ENCODE results near the gene MDP1.
A peak's percentile ranks its signal among the peaks of the same experiment; 100 is the strongest.

The MDP1 gene

GRCh38 chr14:24196071-24197055 lies 19.5 kb downstream of the MDP1 start:
- no peak for DNase-seq

- peak; percentile 84 to 85 for DNase-seq
Observed at GRCh38 chr14:24195186-24196070, 20.4 kb downstream of the MDP1 start, which contains the start of gene TM9SF1. TSS of gene TM9SF1 (minus strand) at chr14:24195441. CDS start at chr14:24195019, 422 bp downstream.

- DNase-seq: no peak
Observed at GRCh38 chr14:24194873-24195185, 21.0 kb downstream of the MDP1 start.

GRCh38 chr14:24194186-24194872 lies 21.5 kb downstream of the MDP1 start:
- DNase-seq: no peak

GRCh38 chr14:24192933-24193332 lies 22.9 kb downstream of the MDP1 start:
- DNase-seq: no peak

- DNase-seq: no peak
Observed at GRCh38 chr14:24190416-24190815, 25.4 kb downstream of the MDP1 start.

GRCh38 chr14:24189460-24189859 lies 26.4 kb downstream of the MDP1 start:
- DNase-seq: no peak

- no peak for DNase-seq
Observed at GRCh38 chr14:24189059-24189375, 26.8 kb downstream of the MDP1 start.

GRCh38 chr14:24188251-24189058 lies 27.4 kb downstream of the MDP1 start, which contains the start of gene IPO4:
TSS of gene IPO4 (minus strand) at chr14:24188816. CDS start at chr14:24188787, 29 bp downstream.
- peak; percentile 90 to 96 for DNase-seq

- DNase-seq: no peak
Observed at GRCh38 chr14:24187539-24187915, 28.3 kb downstream of the MDP1 start.

GRCh38 chr14:24186831-24187538 lies 28.9 kb downstream of the MDP1 start:
- no peak for DNase-seq

GRCh38 chr14:24185741-24186140 lies 30.1 kb downstream of the MDP1 start:
- no peak for DNase-seq

- DNase-seq: no peak
Observed at GRCh38 chr14:24185026-24185425, 30.8 kb downstream of the MDP1 start.

- no peak for DNase-seq
Observed at GRCh38 chr14:24184104-24184970, 31.5 kb downstream of the MDP1 start.

- no peak for DNase-seq
Observed at GRCh38 chr14:24183014-24183481, 32.8 kb downstream of the MDP1 start.

GRCh38 chr14:24182110-24182882 lies 33.6 kb downstream of the MDP1 start:
- no peak for DNase-seq

GRCh38 chr14:24181371-24182077 lies 34.3 kb downstream of the MDP1 start:
- DNase-seq: no peak

GRCh38 chr14:24179961-24180796 lies 35.7 kb downstream of the MDP1 start:
- DNase-seq: no peak

Measured in stimulated activated CD4-positive, alpha-beta T cell treated with anti-CD3 and anti-CD28 coated beads, Interleukin-4, amount 100 ng/mL, for 4 hours (primary cell).